Transverse colon (tissue), 3 donors: ENCODE data around the gene CNTNAP2.

Experiments used
- CTCF ChIP-seq, 5 experiments: fragments of 200-600 bp in 3 of 5; fragments of 450-650 bp in 2 of 5; sonication (generic) in 3 of 5; IDR thresholded peaks; 1 replicate in 2 of 5; 2 replicates in 3 of 5; pipeline ENCODE4 v1.5.1; 2016 to 2017; ENCODE audit warnings: antibody characterized with exemption in 5 of 5, inconsistent platforms in 3 of 5, mild to moderate bottlenecking in 2 of 5, moderate library complexity in 1 of 5
- POLR2A ChIP-seq: fragments of 450-650 bp; IDR thresholded peaks from one replicate; pipeline ENCODE4 v1.6.1; 2016; ENCODE audit warnings: antibody characterized with exemption, mild to moderate bottlenecking, moderate library complexity

DNA sequence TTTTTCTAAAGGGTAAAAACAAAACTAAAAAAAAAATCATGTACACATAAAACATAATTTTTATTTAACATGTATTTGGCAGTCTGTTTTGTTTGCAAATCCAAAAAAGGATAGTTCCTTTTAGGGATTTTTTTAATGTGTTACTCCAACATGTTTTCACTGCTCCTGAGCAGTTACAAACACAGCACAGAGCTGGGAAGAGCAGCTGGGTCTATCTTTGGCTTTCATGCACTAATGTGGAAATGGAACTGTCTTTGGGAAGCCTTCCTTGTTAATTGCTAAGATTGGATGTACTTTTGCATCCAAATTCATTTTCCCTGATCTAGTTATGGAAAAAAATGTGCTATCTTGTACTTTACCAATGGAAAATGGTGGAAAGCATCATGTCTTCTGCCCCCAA is 1035.1 kb downstream of the CNTNAP2 start:
- TF ChIP-seq CTCF (IDR thresholded peaks at IDR 0.05) (no peak), POLR2A (no peak)
